Activated CD4-positive, alpha-beta memory T cell treated with anti-CD3 and anti-CD28 coated beads for 36 hours (primary cell): ENCODE results near the gene RBM20. TPM values are rescaled to one million over a fixed set of nuclear protein-coding genes. Genes with fewer than 3 reads are reported as not detected.
"Not testable (repeated sequence)": the region's sequence is repeated elsewhere in the genome, so short reads cannot be mapped to it uniquely, and the experiment has no call there.

Experiments used
- CTCF ChIA-PET: fragments of 350-600 bp; sonication (Branson Sonifier 250); formaldehyde crosslinking; loops from one replicate; lab custom pipeline; 2021; ENCODE audit warnings: antibody characterized with exemption, inconsistent platforms; lab: Charles Lee
- POLR2A ChIA-PET: fragments of 350-600 bp; sonication (Branson Sonifier 250); formaldehyde crosslinking; loops from one replicate; lab custom pipeline; 2021; ENCODE audit warnings: antibody characterized with exemption; lab: Charles Lee
- DNase-seq: peaks from one replicate; pipeline ENCODE4 v3.0.0-alpha.2; 2020
- H3K27ac Mint-ChIP-seq: one replicate; pipeline ENCODE4 v1.8.0; 2021; ENCODE audit warnings: mixed read lengths
- H3K27me3 Mint-ChIP-seq: one replicate; pipeline ENCODE4 v1.8.0; 2021; ENCODE audit warnings: mixed read lengths
- H3K36me3 Mint-ChIP-seq: one replicate; pipeline ENCODE4 v1.8.0; 2021; ENCODE audit warnings: mixed read lengths
- H3K4me1 Mint-ChIP-seq: one replicate; pipeline ENCODE4 v1.8.0; 2021; ENCODE audit warnings: low read depth, mixed read lengths
- H3K4me3 Mint-ChIP-seq: one replicate; pipeline ENCODE4 v1.8.0; 2021; ENCODE audit warnings: mild to moderate bottlenecking, mixed read lengths
- H3K9me3 Mint-ChIP-seq: one replicate; pipeline ENCODE4 v1.8.0; 2021; ENCODE audit warnings: mixed read lengths
- intact Hi-C: fragments of 100-400 bp; cut with micrococcal nuclease; formaldehyde crosslinking; loops from one replicate; pipeline ENCODE4 v1.15.1; 2023
- total RNA-seq, 2 experiments: library from RNA; stranded (reverse); gene quantifications; one replicate each; pipeline ENCODE4 v1.2.3, GENCODE V29; 2021

The RBM20 gene
- total RNA-seq, 2 experiments from 2014 or later, result not detected

DNA sequence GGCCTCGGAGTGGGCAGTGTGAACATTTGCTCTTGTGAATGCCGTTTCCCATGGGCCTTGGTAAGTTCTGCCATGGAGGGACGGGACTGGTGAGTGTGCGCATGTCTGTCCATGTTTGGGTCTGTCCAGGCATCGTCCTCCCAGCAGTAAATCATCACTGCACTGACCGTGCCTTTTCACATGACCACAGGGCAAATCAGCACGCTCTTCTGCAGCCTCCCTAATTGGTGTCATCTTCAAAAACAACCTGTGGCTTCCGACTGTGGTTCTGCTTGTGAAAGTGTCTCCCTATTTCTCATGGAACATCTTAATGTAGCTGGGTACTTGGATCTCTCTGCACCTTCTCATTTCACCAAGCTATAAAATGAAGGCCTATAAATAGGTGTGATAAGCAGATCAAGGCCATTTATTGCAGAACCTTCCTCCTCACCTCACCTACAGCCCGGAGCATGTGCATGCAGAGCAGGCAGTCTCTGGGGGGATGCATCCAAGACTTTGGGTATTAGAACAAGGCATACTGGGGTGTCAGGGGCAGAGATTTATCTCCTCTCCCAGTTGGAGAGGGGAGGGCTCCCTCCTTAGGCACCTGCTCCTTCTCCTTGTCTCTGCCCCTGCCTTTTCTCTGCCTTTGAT lies 77.4 kb downstream of the RBM20 start:
- no peak overlapping the region for H3K27ac Mint-ChIP-seq
- ChIA-PET CTCF (no interaction called here), POLR2A (no interaction called here)
- intact Hi-C loops, result no loop called here
- DNase-seq, result no peak
- H3K36me3 Mint-ChIP-seq, result no peaks in the 10 kb centered on the region
- no peaks in the 10 kb centered on the region for H3K9me3 Mint-ChIP-seq
- no peak overlapping the region for H3K4me3 Mint-ChIP-seq
- H3K4me1 Mint-ChIP-seq, result peaks cover 34% of the 10 kb centered on the region
- no peaks in the 10 kb centered on the region for H3K27me3 Mint-ChIP-seq

DNA sequence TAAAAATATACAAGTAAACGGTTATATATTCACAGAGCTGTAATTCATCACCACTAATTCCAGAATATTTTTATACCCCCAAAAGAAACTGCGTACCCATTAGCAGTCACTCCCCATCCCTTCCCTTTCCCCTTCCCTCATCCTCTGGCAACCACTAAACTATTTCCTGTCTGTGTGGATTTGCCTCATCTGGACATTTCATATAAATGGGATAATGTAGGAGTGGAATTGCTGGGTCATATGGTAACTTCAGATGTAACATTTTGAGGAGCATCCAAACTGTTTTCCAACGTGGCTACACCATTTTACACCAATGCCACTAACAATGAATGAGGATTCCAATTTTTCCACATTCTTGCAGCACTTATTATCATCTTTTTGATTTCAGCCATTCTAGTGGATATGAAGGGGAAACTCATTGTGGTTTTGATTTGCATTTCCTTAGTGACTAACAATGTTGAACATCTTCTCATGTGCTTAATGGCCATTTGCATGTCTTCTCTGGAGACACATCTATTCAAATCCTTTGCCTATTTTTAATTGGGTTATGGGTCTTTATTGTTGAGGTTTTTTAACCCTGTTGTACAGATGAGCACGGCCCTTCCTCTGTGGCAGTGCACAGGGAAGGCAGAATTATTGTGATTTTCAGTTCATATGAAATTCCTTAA lies 79.2 kb downstream of the RBM20 start:
- Mint-ChIP-seq H3K9me3 (no peaks in the 10 kb centered on the region), H3K27me3 (no peaks in the 10 kb centered on the region), H3K36me3 (no peaks in the 10 kb centered on the region), H3K27ac (no peak overlapping the region), H3K4me3 (no peak overlapping the region), H3K4me1 (peaks cover 37% of the 10 kb centered on the region)
- ChIA-PET CTCF (no interaction called here), POLR2A (no interaction called here)
- no peak for DNase-seq
- intact Hi-C loops, result no loop called here

DNA sequence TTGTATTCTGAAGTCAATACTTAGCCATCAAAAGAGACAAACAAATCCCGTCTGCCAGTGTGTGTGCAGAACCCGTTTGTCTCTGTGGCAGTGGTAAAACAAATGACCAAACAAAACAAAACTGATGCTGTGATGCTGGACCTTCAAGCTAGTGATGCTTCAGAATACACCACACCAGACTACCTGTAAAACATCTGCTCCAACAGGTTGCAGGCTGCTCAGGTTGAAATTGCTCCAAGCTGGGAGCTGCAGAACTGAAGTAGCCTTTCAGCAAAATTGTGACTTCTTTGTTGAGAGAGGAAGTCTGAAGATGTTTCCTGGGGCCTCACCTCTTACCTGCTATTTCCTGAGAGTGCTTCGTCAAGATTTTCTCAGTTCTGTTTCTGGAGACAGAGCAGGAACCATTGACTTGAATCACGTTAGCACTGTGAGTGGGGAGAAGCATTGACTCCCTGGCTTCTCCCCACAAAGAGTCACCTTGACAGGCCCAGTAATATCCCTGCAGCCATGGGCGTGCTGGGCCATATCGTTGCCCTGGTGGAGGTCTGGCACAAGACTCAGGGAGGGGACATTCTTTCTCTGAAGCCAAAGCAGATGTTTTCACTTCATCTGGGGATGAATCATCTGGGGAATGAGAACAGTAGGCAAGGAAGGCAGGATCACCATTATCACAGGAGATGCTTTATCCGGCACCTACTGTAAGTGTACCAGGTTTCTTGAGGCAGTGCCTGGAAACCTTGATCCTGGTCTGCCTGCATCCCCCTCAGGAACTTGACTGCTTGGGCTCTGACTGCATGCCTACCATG lies 80.2 kb downstream of the RBM20 start:
- Mint-ChIP-seq H3K36me3 (no peaks in the 10 kb centered on the region), H3K9me3 (no peaks in the 10 kb centered on the region), H3K4me3 (no peak overlapping the region), H3K27ac (peak overlapping the region; percentile 3), H3K4me1 (peaks cover 37% of the 10 kb centered on the region), H3K27me3 (no peaks in the 10 kb centered on the region)
- POLR2A ChIA-PET, result no interaction called here
- peak; percentile 35 for DNase-seq
- CTCF ChIA-PET, result no interaction called here
- intact Hi-C loops, result loop anchor here (1.0 kb wide), 1 partner anchor 106 kb away; no protein-coding TSS in a partner anchor

DNA sequence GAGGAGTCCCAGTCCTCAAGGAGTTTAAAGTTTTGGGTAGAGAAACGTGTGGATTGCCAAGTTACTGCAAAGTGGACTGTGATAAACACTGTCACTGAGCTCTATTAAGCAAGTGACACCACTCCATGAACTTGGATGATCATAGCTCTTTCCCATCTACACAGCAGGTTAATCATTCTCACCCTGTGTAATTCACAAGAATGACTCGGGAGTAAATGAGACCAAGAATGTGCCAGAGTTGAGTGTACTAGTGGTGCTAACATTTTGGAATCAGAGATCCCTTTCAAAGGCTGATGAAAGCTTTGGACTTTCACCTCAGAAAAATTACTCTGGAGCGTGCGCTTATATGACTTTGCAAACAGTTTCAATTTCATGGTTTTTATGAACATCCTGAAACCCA lies 80.8 kb downstream of the RBM20 start:
- DNase-seq, result no peak
- no peaks in the 10 kb centered on the region for H3K36me3 Mint-ChIP-seq
- H3K4me1 Mint-ChIP-seq, result peaks cover 37% of the 10 kb centered on the region
- H3K27ac Mint-ChIP-seq, result no peak overlapping the region
- H3K27me3 Mint-ChIP-seq, result no peaks in the 10 kb centered on the region
- intact Hi-C loops, result loop anchor here (1.0 kb wide), 1 partner anchor 107 kb away; no protein-coding TSS in a partner anchor
- H3K9me3 Mint-ChIP-seq, result no peaks in the 10 kb centered on the region
- CTCF ChIA-PET, result no interaction called here
- POLR2A ChIA-PET, result no interaction called here
- no peak overlapping the region for H3K4me3 Mint-ChIP-seq

DNA sequence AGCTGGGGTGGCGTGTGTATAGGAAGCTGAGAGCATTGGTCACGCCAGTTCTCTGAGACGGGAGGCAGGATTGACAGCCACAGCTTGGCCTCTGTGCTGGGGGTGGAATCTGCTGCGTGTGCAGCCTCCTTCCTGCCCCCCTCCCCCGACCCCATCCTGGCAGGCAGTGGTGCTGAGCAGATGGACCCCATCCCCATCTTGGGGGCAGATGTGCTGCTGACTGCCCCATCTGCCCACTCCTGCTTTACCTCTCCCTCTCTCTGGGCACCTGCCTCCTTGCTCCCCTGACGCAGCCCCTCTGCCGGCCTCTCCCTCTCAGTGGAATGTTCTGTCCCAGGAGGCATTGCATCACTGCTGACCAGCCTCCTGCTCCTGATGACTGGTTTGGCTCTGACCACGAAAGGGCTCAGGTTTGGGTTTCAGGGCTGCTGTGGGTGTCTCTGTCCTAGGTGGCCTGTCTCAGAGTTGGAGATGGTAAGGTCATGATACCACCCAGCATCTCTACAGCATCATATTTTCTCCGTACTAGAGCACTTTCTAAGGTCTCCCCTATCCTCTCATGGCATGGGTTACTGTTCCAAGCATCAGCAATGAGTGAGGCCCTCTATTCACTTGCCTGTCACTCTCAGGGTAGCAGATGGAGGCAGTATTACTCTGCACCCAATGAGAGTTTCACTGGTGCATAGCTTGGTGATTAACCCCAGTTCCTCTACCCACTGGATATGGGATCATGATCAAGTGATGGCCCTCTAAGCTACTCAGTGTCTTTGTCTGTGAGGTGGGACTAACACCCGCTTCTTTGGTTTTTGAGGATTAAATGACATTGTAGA lies 81.9 kb downstream of the RBM20 start:
- H3K36me3 Mint-ChIP-seq, result no peaks in the 10 kb centered on the region
- H3K4me1 Mint-ChIP-seq, result peaks cover 37% of the 10 kb centered on the region
- no peak overlapping the region for H3K27ac Mint-ChIP-seq
- intact Hi-C loops, result no loop called here
- POLR2A ChIA-PET, result interaction anchor here (0.6 kb wide), 1 partner anchor 285 kb away, joined by 4 read pairs; no protein-coding TSS in a partner anchor
- H3K4me3 Mint-ChIP-seq, result no peak overlapping the region
- DNase-seq, result no peak
- CTCF ChIA-PET, result no interaction called here
- H3K27me3 Mint-ChIP-seq, result no peaks in the 10 kb centered on the region
- no peaks in the 10 kb centered on the region for H3K9me3 Mint-ChIP-seq

DNA sequence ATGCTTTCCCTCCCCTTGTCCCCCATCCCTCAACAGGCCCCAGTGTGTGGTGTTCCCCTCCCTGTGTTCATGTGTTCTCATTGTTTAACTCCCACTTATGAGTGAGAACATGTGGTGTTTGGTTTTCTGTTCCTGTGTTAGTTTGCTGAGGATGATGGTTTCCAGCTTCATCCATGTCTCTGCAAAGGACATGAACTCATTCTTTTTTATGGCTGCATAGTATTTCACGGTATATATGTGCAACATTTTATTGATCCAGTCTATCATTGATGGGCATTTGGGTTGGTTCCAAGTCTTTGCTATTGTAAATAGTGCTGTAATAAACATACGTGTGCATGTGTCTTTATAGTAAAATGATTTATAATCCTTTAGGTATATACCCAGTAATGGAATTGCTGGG lies 83.6 kb downstream of the RBM20 start:
- H3K9me3 Mint-ChIP-seq, CTCF ChIA-PET, intact Hi-C loops, H3K4me3 Mint-ChIP-seq, H3K27me3 Mint-ChIP-seq, H3K36me3 Mint-ChIP-seq, H3K27ac Mint-ChIP-seq, DNase-seq, POLR2A ChIA-PET: not testable (repeated sequence)
- peaks cover 37% of the 10 kb centered on the region for H3K4me1 Mint-ChIP-seq

DNA sequence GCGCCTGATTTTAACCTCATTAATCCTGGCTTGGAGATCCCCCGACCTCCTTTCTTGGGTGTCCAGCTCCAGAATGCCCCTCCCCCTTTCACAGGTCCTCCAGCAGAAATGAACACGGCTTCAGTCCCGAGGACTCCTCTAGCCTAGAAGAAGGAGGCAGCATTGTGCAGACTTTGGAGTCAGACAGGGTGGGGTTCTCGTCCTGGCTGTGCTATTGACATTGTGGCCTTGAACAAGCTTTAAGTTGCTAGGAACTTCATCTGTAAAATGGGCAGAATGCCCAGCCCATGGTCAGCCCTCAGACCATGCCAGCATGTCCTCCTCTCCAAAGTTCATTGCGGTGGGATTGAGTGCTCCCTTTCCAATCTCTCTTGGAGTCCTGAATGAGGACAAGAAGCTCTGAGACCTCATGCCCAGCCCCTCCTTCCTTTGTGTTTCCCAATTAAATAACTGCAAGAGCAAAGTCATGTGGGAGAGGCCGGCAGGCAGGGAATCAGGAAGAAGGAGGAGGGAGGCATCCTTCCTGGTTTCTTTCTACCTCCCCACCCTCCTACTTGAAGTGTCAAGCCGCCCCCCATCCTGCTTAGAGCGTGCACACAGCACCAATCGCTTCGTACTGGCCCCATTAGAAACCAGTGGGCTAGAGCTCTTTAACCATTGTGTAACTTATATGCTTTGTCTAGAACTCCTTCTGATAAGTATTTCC lies 86.4 kb downstream of the RBM20 start:
- POLR2A ChIA-PET, result no interaction called here

DNA sequence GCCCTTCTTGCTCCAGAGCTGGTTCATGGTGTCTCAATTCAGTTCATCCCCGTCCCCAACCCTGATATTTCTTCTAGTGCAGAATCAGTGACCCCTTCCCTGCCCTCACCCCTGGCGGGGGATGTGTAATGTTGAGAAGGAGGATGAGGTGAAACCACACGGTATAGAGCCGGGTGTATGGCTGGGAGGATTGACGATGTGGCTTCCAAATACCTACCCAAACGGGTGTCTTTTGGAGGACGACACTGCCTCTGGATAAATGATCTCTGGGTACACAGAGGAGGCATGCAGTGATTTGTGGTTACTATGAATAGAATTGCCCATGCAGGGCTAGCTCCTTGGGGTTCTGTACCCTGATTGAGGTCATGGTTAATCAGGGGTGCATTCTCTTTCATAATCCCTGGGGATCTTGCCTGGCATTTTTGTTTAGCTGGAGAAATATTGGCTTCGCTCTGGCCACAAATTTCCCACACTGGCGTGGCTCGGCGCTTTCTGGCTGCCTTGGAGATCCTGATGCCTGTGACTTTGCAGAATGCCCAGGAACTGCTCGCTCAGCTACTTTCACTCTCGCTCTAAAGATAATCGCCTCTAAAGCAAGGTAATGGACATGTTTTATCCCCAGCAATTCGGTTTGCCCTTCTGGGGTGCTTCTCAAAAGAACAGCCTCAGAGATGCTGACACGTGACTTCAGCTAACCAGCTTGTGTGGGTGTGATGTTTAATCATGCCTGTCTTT lies 89.2 kb downstream of the RBM20 start:
- CTCF ChIA-PET, result interaction anchor here (1.0 to 1.1 kb wide), 2 partner anchors 23 to 62 kb away, joined by 3 read pairs; no protein-coding TSS in a partner anchor

More for the DNA sequence above, 86.4 kb downstream of the RBM20 start:
- intact Hi-C loops, result no loop called here
- Mint-ChIP-seq H3K4me3 (no peak overlapping the region), H3K27ac (no peak overlapping the region), H3K9me3 (no peaks in the 10 kb centered on the region), H3K4me1 (peaks cover 22% of the 10 kb centered on the region), H3K27me3 (peaks cover 4% of the 10 kb centered on the region), H3K36me3 (no peaks in the 10 kb centered on the region)
- CTCF ChIA-PET, result interaction anchor here (0.6 to 1.6 kb wide), 2 partner anchors 44 to 74 kb away, joined by 3 read pairs; no protein-coding TSS in a partner anchor
- no peak for DNase-seq

DNA sequence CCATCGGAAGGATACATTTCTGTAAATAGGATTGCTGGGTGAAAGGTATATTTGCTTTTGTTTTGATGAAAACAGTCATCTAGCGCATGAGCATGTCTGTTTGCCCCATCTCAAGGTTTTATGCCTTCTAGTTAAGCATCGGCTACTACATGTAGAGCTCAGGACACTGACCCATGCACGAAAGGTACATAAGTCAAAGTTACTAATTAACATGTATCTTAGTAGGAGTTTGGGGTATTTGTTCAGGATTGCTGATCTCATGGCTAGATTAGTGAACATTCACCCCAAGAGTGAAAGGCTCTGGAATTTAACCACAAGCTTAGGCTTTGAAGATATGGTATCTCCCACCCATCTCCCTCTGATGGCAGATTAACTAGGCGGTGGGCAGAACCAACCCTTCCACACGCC lies 91.5 kb downstream of the RBM20 start:
- no peaks in the 10 kb centered on the region for H3K9me3 Mint-ChIP-seq
- CTCF ChIA-PET, result no interaction called here
- intact Hi-C loops, result no loop called here
- no peak overlapping the region for H3K27ac Mint-ChIP-seq
- H3K27me3 Mint-ChIP-seq, result peaks cover 4% of the 10 kb centered on the region
- peaks cover 16% of the 10 kb centered on the region for H3K4me1 Mint-ChIP-seq
- H3K4me3 Mint-ChIP-seq, result no peak overlapping the region
- POLR2A ChIA-PET, result no interaction called here
- H3K36me3 Mint-ChIP-seq, result no peaks in the 10 kb centered on the region
- no peak for DNase-seq

More for the DNA sequence above, 89.2 kb downstream of the RBM20 start:
- H3K27ac Mint-ChIP-seq, result no peak overlapping the region
- H3K27me3 Mint-ChIP-seq, result peaks cover 4% of the 10 kb centered on the region
- no peak for DNase-seq
- peaks cover 9% of the 10 kb centered on the region for H3K4me1 Mint-ChIP-seq
- peak overlapping the region; percentile 49 for H3K4me3 Mint-ChIP-seq
- no peaks in the 10 kb centered on the region for H3K36me3 Mint-ChIP-seq
- POLR2A ChIA-PET, result no interaction called here
- H3K9me3 Mint-ChIP-seq, result no peaks in the 10 kb centered on the region
- intact Hi-C loops, result no loop called here

DNA sequence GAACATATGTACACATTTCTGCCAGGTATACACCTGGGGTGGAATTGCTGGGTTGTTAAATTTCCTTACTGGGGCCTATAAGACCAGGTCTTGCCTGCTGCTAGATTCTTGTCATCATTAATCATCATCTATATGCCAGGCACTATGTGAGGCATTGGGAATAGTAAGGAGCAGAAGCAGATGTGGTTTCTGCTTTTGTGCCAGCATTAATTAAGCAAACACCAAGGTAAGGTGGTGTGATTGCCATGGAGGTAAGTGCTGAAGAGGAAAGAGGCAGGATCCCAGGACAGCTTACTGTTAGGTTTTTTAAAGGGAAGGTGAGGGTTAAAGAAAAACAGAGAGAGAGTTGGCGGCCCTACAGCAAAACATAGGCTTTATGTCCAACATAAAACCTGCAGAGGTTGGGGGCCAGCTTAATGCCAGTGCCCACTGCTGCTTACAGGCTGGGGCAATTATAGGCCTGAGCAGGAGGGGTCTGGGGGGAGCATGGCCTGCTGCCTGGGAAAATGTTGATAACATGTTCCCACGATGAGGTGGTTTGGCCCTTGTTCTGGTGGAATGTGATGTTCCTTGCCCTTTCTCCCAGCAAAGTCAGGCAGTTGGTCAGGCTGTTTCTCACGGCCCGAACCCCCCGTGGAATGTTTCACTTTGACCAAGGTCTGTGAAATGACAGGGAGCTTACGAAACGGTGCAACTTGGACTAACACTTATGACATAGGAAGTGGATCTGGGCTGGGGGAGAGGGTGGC lies 93.9 kb downstream of the RBM20 start:
- no peaks in the 10 kb centered on the region for H3K9me3 Mint-ChIP-seq
- DNase-seq, result no peak
- H3K27ac Mint-ChIP-seq, result no peak overlapping the region
- H3K36me3 Mint-ChIP-seq, result no peaks in the 10 kb centered on the region
- CTCF ChIA-PET, result no interaction called here
- intact Hi-C loops, result no loop called here
- peaks cover 35% of the 10 kb centered on the region for H3K4me1 Mint-ChIP-seq
- no peak overlapping the region for H3K4me3 Mint-ChIP-seq
- H3K27me3 Mint-ChIP-seq, result peaks cover 2% of the 10 kb centered on the region
- POLR2A ChIA-PET, result no interaction called here
